Spleen (tissue), 11 donors: ENCODE results near the gene APOBEC3F. TPM values are rescaled to one million over a fixed set of nuclear protein-coding genes. Genes with fewer than 3 reads are reported as not detected.
"Not testable (repeated sequence)": the region's sequence is repeated elsewhere in the genome, so short reads cannot be mapped to it uniquely, and the experiment has no call there.

Source experiments
- DNase-seq: peaks from one replicate; pipeline ENCODE4 v3.0.0-alpha.2; 2020
- H3K27ac ChIP-seq, 8 donors: fragments of 200-600 bp; sonication (generic) in 7 of 8; 1 replicate in 4 of 8; 2 replicates in 4 of 8; pipeline versions ENCODE4 v1.5.0 to v1.8.0; 2016 to 2021; ENCODE audit warnings: inconsistent platforms in 4 of 8, mild to moderate bottlenecking in 4 of 8, moderate library complexity in 1 of 8
- H3K27me3 ChIP-seq, 7 donors: fragments of 200-600 bp; sonication (generic) in 6 of 7; replicated peaks in 1 of 7; 1 replicate in 4 of 7; 2 replicates in 3 of 7; pipeline versions ENCODE4 v1.5.0 to v1.8.0; 2016 to 2021; ENCODE audit warnings: inconsistent platforms in 3 of 7, mild to moderate bottlenecking in 1 of 7
- H3K36me3 ChIP-seq, 6 donors: fragments of 200-600 bp; sonication (generic) in 5 of 6; 1 replicate in 4 of 6; 2 replicates in 2 of 6; pipeline versions ENCODE4 v1.5.0 to v1.8.0; 2016 to 2021; ENCODE audit warnings: inconsistent platforms in 2 of 6
- H3K4me1 ChIP-seq, 6 donors: fragments of 200-600 bp; sonication (generic) in 5 of 6; 1 replicate in 3 of 6; 2 replicates in 3 of 6; pipeline versions ENCODE4 v1.5.0 to v1.8.0; 2016 to 2021; ENCODE audit warnings: inconsistent platforms in 3 of 6
- H3K4me3 ChIP-seq, 8 donors: fragments of 200-600 bp; sonication (generic) in 7 of 8; 1 replicate in 4 of 8; 2 replicates in 4 of 8; pipeline versions ENCODE4 v1.5.0 to v1.8.0; 2016 to 2021; ENCODE audit warnings: inconsistent platforms in 4 of 8, mild to moderate bottlenecking in 4 of 8, moderate library complexity in 2 of 8
- H3K9me3 ChIP-seq, 8 donors: fragments of 200-600 bp; sonication (generic) in 7 of 8; 1 replicate in 4 of 8; 2 replicates in 4 of 8; pipeline versions ENCODE4 v1.5.0 to v1.8.0; 2016 to 2021; ENCODE audit warnings: inconsistent platforms in 4 of 8
- CTCF ChIP-seq, 11 experiments: fragments of 200-600 bp in 7 of 11; fragments of 450-650 bp in 4 of 11; sonication (generic) in 4 of 11; IDR thresholded peaks in 8 of 11; conservative IDR thresholded peaks in 3 of 11; 1 replicate in 7 of 11; 2 replicates in 4 of 11; pipeline versions ENCODE4 v1.4.0 to v1.8.0; 2016 to 2021; ENCODE audit warnings: antibody characterized with exemption in 11 of 11, inconsistent platforms in 4 of 11, mild to moderate bottlenecking in 1 of 11
- POLR2A ChIP-seq, 3 donors: fragments of 450-650 bp; IDR thresholded peaks; one replicate each; pipeline ENCODE4 v1.5.1; 2017; ENCODE audit warnings: antibody characterized with exemption in 3 of 3, mild to moderate bottlenecking in 1 of 3
- POLR2AphosphoS5 ChIP-seq, 3 donors: sonication (generic); formaldehyde crosslinking; IDR thresholded peaks; one replicate each; pipeline ENCODE4 v1.5.1; 2017; ENCODE audit warnings: antibody characterized with exemption in 3 of 3
- WGBS, 5 donors: extraction: QIAGEN DNeasy Blood & Tissue Kit in 3 of 5; methylation state at CpG; one replicate each; pipeline versions ENCODE4 v1.1.5 to v1.1.7; 2013 to 2018; 5-methylcytosine and 5-hydroxymethylcytosine counted together
- intact Hi-C: fragments of 100-400 bp; cut with DNase I; formaldehyde crosslinking; loops from one replicate; pipeline ENCODE4 v1.15.0; 2023; ENCODE audit warnings: low total_unique reads
- polyA plus RNA-seq, 3 donors: library from polyadenylated mRNA; stranded (reverse); fragments of 200-250 nt; gene quantifications; one replicate each; pipeline ENCODE4 v1.2.1, GENCODE V29; 2013
- total RNA-seq, 7 donors: library from RNA; depleted of rRNA in 3 of 7; stranded (reverse); fragments of >200 nt in 3 of 7; fragmentation: NEBNext Ultra II Directional in 4 of 7; extraction: Animal tissue kit (Norgen Biotek cat#: 25700) in 4 of 7; gene quantifications; one replicate each; pipeline versions ENCODE4 v1.1.0 to v1.2.1, GENCODE V29; 2016 to 2021
- donor health status: healthy with polysubstance abuse.
- donor health status: DM: no; HTN: no; CAD: no; lungs with moderate emphysema.
- donor health status: DM: no; HTN: no; CAD: no.
- donor health status: Bipolar disorder and iron deficiency.
- donor health status: healthy.
- donor health status: DM: no; HTN: no; CAD: no.
- donor health status: DM: yes; HTN: yes; CAD: no.

The APOBEC3F gene
- total and polyA plus RNA-seq, 10 donors: 5.4 to 31.5 (median 15.7) TPM

GRCh38 chr22:39051844-39052495 lies 11.3 kb downstream of the APOBEC3F start:
- H3K9me3 ChIP-seq, intact Hi-C loops, DNase-seq, H3K36me3 ChIP-seq, H3K27me3 ChIP-seq, H3K4me3 ChIP-seq: not testable (repeated sequence)
- peaks cover 0 to 28% (median 5%) of the 10 kb centered on the region in 6 donors for H3K4me1 ChIP-seq
- peak overlapping the region in 2 of 8 donors; percentile 44 to 73 for H3K27ac ChIP-seq
- peak in 1 of 3 donors; percentile 27 for TF ChIP-seq POLR2AphosphoS5 (IDR thresholded peaks at IDR 0.05)
- 88 to 95% (median 92%) methylated on average over 14 to 17 of the region's 18 CpGs for WGBS, 5 donors

GRCh38 chr22:39055658-39056057 lies 15.0 kb downstream of the APOBEC3F start:
- Histone ChIP-seq H3K36me3 (peaks cover 0 to 4% (median 0%) of the 10 kb centered on the region in 6 donors), H3K4me3 (no peak overlapping the region), H3K27me3 (no peaks in the 10 kb centered on the region), H3K4me1 (peaks cover 0 to 19% (median 5%) of the 10 kb centered on the region in 6 donors), H3K9me3 (no peaks in the 10 kb centered on the region), H3K27ac (no peak overlapping the region)
- 80 to 95% (median 86%) methylated on average over 11 of the region's 11 CpGs for WGBS, 5 donors
- no peak for DNase-seq
- intact Hi-C loops: no loop called here
- TF ChIP-seq CTCF (IDR thresholded peaks at IDR 0.05 in 8 of 11, conservative IDR thresholded peaks at IDR 0.05 in 3 of 11) (no peak), POLR2AphosphoS5 (IDR thresholded peaks at IDR 0.05) (no peak), POLR2A (IDR thresholded peaks at IDR 0.05) (no peak)

GRCh38 chr22:39061290-39061689 lies 20.6 kb downstream of the APOBEC3F start:
- intact Hi-C loops, H3K9me3 ChIP-seq, H3K4me3 ChIP-seq, H3K36me3 ChIP-seq, DNase-seq, H3K27me3 ChIP-seq: not testable (repeated sequence)
- peak in 1 of 3 donors; percentile 5 for TF ChIP-seq POLR2AphosphoS5 (IDR thresholded peaks at IDR 0.05)
- Histone ChIP-seq H3K4me1 (peaks cover 0 to 56% (median 26%) of the 10 kb centered on the region in 6 donors), H3K27ac (peak overlapping the region in 6 of 8 donors; percentile 4 to 90 (median 83))
- 41 to 54% (median 46%) methylated on average over 6 of the region's 6 CpGs for WGBS, 5 donors

GRCh38 chr22:39061951-39062350 lies 21.3 kb downstream of the APOBEC3F start:
- DNase-seq, H3K27me3 ChIP-seq, H3K36me3 ChIP-seq, H3K9me3 ChIP-seq, H3K4me3 ChIP-seq, intact Hi-C loops: not testable (repeated sequence)
- WGBS, 5 donors: 84 to 91% (median 88%) methylated on average over 10 of the region's 10 CpGs
- Histone ChIP-seq H3K4me1 (peaks cover 0 to 51% (median 26%) of the 10 kb centered on the region in 6 donors), H3K27ac (peak overlapping the region in 6 of 8 donors; percentile 4 to 90 (median 83))

- intact Hi-C loops, DNase-seq, H3K9me3 ChIP-seq, H3K27me3 ChIP-seq, H3K36me3 ChIP-seq, H3K4me3 ChIP-seq: not testable (repeated sequence)
- peak overlapping the region in 7 of 8 donors; percentile 46 to 90 (median 82) for H3K27ac ChIP-seq
- H3K4me1 ChIP-seq: peaks cover 0 to 58% (median 29%) of the 10 kb centered on the region in 6 donors
- peak in 1 of 3 donors; percentile 18 for TF ChIP-seq POLR2AphosphoS5 (IDR thresholded peaks at IDR 0.05)
- WGBS, 5 donors: 52 to 80% (median 75%) methylated on average over 8 of the region's 8 CpGs
Observed at GRCh38 chr22:39063904-39064303, 23.2 kb downstream of the APOBEC3F start.

GRCh38 chr22:39066442-39067276 lies 26.0 kb downstream of the APOBEC3F start:
- peak overlapping the region; percentile 44 to 90 (median 79) for H3K27ac ChIP-seq
- H3K4me3 ChIP-seq: peak overlapping the region; percentile 7 to 67 (median 22)
- intact Hi-C loops, DNase-seq, H3K27me3 ChIP-seq, H3K9me3 ChIP-seq, H3K36me3 ChIP-seq: not testable (repeated sequence)
- 69 to 81% (median 77%) methylated on average over 9 of the region's 9 CpGs for WGBS, 5 donors
- TF ChIP-seq POLR2AphosphoS5 (IDR thresholded peaks at IDR 0.05): peak in 1 of 3 donors; percentile 22
- H3K4me1 ChIP-seq: peaks cover 0 to 74% (median 27%) of the 10 kb centered on the region in 6 donors
